Caco-2 (cell line): Measurements from ENCODE around the gene FITM1. TPM values are rescaled to one million over a fixed set of nuclear protein-coding genes. Genes with fewer than 3 reads are reported as not detected.

Experiments used
- Bru-seq: library from RNA; stranded (reverse); fragments of 400-500 nt; gene quantifications from one replicate; lab custom pipeline; 2021; lab: Mats Ljungman, UMichigan
- BruChase-seq, 2 experiments: library from RNA; stranded (reverse); fragments of 400-500 nt; gene quantifications; one replicate each; lab custom pipeline; 2021; lab: Mats Ljungman, UMichigan
- BruUV-seq: library from RNA; stranded (reverse); fragments of 400-500 nt; replicated peaks from 2 replicates; lab custom pipeline; 2021; lab: Mats Ljungman, UMichigan
- CTCF ChIA-PET: fragments of 300-600 bp; sonication (Branson Sonifier 250); formaldehyde crosslinking; loops from one replicate; lab custom pipeline; 2022; ENCODE audit warnings: antibody characterized with exemption; lab: Charles Lee
- POLR2A ChIA-PET: fragments of 300-600 bp; sonication (Branson Sonifier 250); formaldehyde crosslinking; loops from one replicate; lab custom pipeline; 2022; ENCODE audit warnings: antibody characterized with exemption; lab: Charles Lee
- DNase-seq, 2 experiments: peaks; one replicate each; pipeline versions ENCODE4 v3.0.0 to v3.0.0-alpha.2; 2020 to 2022
- H3K27me3 ChIP-seq: replicated peaks from 2 replicates; pipeline ENCODE4 v1.6.0; 2011; ENCODE audit warnings: low read length; ENCODE audit not compliant: control insufficient read depth, insufficient read depth
- H3K36me3 ChIP-seq: 2 replicates; pipeline ENCODE4 v1.5.1; 2011; ENCODE audit warnings: low read length; ENCODE audit not compliant: control insufficient read depth, insufficient read depth
- H3K4me1 ChIP-seq: fragments of 250-450 bp; sonication (Bioruptor Pico); 2 replicates; pipeline ENCODE4 v1.5.1; 2020; ENCODE audit warnings: mild to moderate bottlenecking
- H3K4me3 ChIP-seq: 2 replicates; pipeline ENCODE4 v1.5.1; 2011; ENCODE audit warnings: low read depth, mild to moderate bottlenecking, control low read depth, low read length
- H3K9me3 ChIP-seq: fragments of 250-450 bp; sonication (Bioruptor Pico); 2 replicates; pipeline ENCODE4 v1.5.1; 2020; ENCODE audit warnings: mild to moderate bottlenecking, moderate library complexity
- H3K27ac Mint-ChIP-seq: one replicate; pipeline ENCODE4 v1.8.0; 2022; ENCODE audit warnings: mixed read lengths; ENCODE audit not compliant: unreplicated experiment
- H3K27me3 Mint-ChIP-seq: one replicate; pipeline ENCODE4 v1.8.0; 2022; ENCODE audit warnings: mixed read lengths; ENCODE audit not compliant: insufficient read depth, unreplicated experiment
- H3K36me3 Mint-ChIP-seq: one replicate; pipeline ENCODE4 v1.8.0; 2022; ENCODE audit warnings: mild to moderate bottlenecking, mixed read lengths; ENCODE audit not compliant: insufficient read depth, unreplicated experiment
- H3K4me1 Mint-ChIP-seq: one replicate; pipeline ENCODE4 v1.8.0; 2022; ENCODE audit warnings: low read depth, mixed read lengths; ENCODE audit not compliant: unreplicated experiment
- H3K4me3 Mint-ChIP-seq: one replicate; pipeline ENCODE4 v1.8.0; 2022; ENCODE audit warnings: mild to moderate bottlenecking, moderate library complexity, mixed read lengths; ENCODE audit not compliant: unreplicated experiment
- H3K9me3 Mint-ChIP-seq: one replicate; pipeline ENCODE4 v1.8.0; 2022; ENCODE audit warnings: mixed read lengths; ENCODE audit not compliant: unreplicated experiment
- intact Hi-C: fragments of 100-400 bp; cut with micrococcal nuclease; formaldehyde crosslinking; loops from one replicate; pipeline ENCODE4 v1.10.0; 2022; ENCODE audit not compliant: unreplicated experiment
- long read RNA-seq: library from polyadenylated mRNA; stranded (forward); transcript quantifications from one replicate; pipeline ENCODE4 v2.0.0, GENCODE V29; 2022
- total RNA-seq: library from RNA; stranded (reverse); gene quantifications from 2 replicates; pipeline ENCODE4 v1.2.3, GENCODE V29; 2022
- TF ChIP-seq, protein P1 (sequence below), 2 experiments: fragments of 200-600 bp in 1 of 2; IDR thresholded peaks; 1 replicate in 1 of 2; 2 replicates in 1 of 2; pipeline versions ENCODE4 v1.5.1 to v1.8.0; 2011 to 2022; ENCODE audit warnings: antibody characterized with exemption in 1 of 2, control low read depth in 1 of 2, inconsistent platforms in 1 of 2, low read depth in 1 of 2, low read length in 1 of 2, mild to moderate bottlenecking in 1 of 2, moderate library complexity in 1 of 2; ENCODE audit not compliant: insufficient read depth in 1 of 2, severe bottlenecking in 1 of 2, unreplicated experiment in 1 of 2

The FITM1 gene, protein sequence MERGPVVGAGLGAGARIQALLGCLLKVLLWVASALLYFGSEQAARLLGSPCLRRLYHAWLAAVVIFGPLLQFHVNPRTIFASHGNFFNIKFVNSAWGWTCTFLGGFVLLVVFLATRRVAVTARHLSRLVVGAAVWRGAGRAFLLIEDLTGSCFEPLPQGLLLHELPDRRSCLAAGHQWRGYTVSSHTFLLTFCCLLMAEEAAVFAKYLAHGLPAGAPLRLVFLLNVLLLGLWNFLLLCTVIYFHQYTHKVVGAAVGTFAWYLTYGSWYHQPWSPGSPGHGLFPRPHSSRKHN
- total RNA-seq (0.39 and 0.44 TPM in 2 replicates), Bru-seq, nascent RNA (percentile 34 among the genes with signal in this experiment), BruChase-seq, experiment 1, labeled RNA remaining after a 2-hour chase (percentile 0 among the genes with signal in this experiment), BruChase-seq, experiment 2, labeled RNA remaining after a 6-hour chase (not detected)
- long read RNA-seq, result 0 reads

DNA sequence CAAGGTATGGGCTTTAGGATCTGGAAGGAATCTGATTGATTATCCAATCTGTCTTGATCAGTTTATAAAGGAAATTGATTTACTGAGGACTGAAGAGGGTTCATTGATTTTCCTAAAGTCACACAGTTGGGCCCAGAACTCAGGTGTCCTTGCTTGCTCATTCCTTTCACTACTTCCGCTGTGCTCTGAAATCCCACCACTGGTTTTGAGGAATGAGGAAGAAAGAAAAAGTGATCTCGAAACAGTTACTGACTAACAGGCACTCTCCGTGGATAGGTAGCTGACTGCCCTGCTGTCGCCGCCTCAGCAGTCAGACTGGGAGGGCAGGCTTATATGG is at the start of gene FITM1:
FITM1 (plus strand) TSS at position 280 of the 337 bp plus-strand sequence. CDS start 905 bp downstream, outside the sequence.
- Mint-ChIP-seq H3K4me3 (no peak within 1 kb of the TSS), H3K9me3 (no peaks in the 10 kb centered on the region), H3K4me1 (peaks cover 5% of the 10 kb centered on the region), H3K36me3 (no peaks in the 10 kb centered on the region), H3K27ac (no peak within 1 kb of the TSS), H3K27me3 (no peaks in the 10 kb centered on the region)
- ChIA-PET CTCF (no interaction called here), POLR2A (no interaction called here)
- TF ChIP-seq, protein P1, sequence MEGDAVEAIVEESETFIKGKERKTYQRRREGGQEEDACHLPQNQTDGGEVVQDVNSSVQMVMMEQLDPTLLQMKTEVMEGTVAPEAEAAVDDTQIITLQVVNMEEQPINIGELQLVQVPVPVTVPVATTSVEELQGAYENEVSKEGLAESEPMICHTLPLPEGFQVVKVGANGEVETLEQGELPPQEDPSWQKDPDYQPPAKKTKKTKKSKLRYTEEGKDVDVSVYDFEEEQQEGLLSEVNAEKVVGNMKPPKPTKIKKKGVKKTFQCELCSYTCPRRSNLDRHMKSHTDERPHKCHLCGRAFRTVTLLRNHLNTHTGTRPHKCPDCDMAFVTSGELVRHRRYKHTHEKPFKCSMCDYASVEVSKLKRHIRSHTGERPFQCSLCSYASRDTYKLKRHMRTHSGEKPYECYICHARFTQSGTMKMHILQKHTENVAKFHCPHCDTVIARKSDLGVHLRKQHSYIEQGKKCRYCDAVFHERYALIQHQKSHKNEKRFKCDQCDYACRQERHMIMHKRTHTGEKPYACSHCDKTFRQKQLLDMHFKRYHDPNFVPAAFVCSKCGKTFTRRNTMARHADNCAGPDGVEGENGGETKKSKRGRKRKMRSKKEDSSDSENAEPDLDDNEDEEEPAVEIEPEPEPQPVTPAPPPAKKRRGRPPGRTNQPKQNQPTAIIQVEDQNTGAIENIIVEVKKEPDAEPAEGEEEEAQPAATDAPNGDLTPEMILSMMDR (IDR thresholded peaks at IDR 0.05; ENCODE audit: insufficient read depth in 1 of 2, low read depth in 1 of 2, low read length in 1 of 2, severe bottlenecking in 1 of 2, unreplicated experiment in 1 of 2), result no peak
- intact Hi-C loops, result no loop called here
- Histone ChIP-seq H3K4me3 (no peak within 1 kb of the TSS), H3K27me3 (no peaks in the 10 kb centered on the region), H3K9me3 (no peaks in the 10 kb centered on the region), H3K36me3 (no peaks in the 10 kb centered on the region), H3K4me1 (no peaks in the 10 kb centered on the region; the same call in 1 of the 2 replicates)
- BruUV-seq, result no TSS peak
- DNase-seq, result no peak

DNA sequence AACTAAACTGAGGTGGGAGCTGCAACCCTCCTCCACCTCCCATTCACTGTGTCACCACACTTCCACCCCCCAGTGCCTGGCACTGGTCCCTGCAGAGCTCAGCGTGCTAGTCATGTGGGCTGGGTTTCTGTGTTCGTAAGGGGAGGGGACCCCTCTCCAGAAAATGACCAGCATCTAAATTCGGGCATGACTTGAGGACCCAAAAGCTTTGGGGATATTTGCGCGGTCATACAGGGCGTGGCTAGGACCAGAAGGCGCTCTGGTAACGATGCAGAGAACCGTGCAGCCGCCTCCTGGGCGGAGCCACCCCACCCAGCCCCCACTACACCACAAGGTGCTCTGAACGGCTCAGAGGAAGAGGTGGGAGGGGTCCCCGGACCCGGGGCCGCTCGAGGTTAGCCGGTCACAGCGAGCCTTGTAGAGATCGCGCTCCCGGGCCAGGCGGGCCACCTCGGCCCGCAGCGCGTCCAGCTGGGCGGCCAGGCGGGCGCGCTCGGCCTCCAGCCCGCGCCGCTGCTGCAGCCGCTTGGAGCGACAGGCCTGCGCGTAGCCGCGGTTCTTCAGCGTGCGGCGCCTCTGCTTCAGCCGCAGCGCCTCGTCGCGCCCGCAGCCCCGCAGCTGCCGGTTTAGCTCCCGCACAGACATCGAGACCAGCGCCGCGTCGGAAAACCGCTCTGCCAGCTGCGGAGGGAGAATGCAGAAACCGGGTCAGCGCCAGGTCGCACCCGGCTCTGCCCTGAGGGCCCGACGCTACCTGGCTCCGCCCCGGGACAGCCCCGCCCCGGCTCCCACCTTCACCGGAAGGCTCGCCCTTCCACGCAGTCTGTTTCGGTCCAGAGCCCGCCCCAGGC is 49.3 kb upstream of the FITM1 start:
- Histone ChIP-seq H3K4me3 (peak overlapping the region; percentile 71), H3K36me3 (no peaks in the 10 kb centered on the region), H3K4me1 (peaks cover 14% of the 10 kb centered on the region), H3K9me3 (no peaks in the 10 kb centered on the region), H3K27me3 (no peaks in the 10 kb centered on the region; the same call in 1 of the 2 replicates)
- intact Hi-C loops, result loop anchor here (1.0 kb wide), 1 partner anchor 29 kb away; the partner anchor contains the start of gene CARMIL3
- CTCF ChIA-PET, result interaction anchor here (0.6 to 2.6 kb wide), 9 partner anchors 9 to 97 kb away, joined by 3 to 15 read pairs (median 6); partner anchors contain the start of gene PCK2
- POLR2A ChIA-PET, result interaction anchor here (0.7 to 4.4 kb wide), 3 partner anchors 13 to 66 kb away, joined by 4 to 27 read pairs (median 5); partner anchors contain the start of genes CARMIL3, PCK2 and RNF31
- H3K36me3 Mint-ChIP-seq, result peaks cover 10% of the 10 kb centered on the region
- peaks cover 8% of the 10 kb centered on the region for H3K4me1 Mint-ChIP-seq
- peak overlapping the region; percentile 78 for H3K4me3 Mint-ChIP-seq
- TF ChIP-seq, protein P1 (IDR thresholded peaks at IDR 0.05; ENCODE audit: insufficient read depth in 1 of 2, low read depth in 1 of 2, low read length in 1 of 2, severe bottlenecking in 1 of 2, unreplicated experiment in 1 of 2), result no peak
- BruUV-seq, result TSS peak; percentile 69
- peak; percentile 65 to 71 for DNase-seq
- no peaks in the 10 kb centered on the region for H3K27me3 Mint-ChIP-seq
- H3K27ac Mint-ChIP-seq, result no peak overlapping the region
- H3K9me3 Mint-ChIP-seq, result no peaks in the 10 kb centered on the region
